ENCODE measurements around the gene YWHAG.
A peak's percentile ranks its signal among the peaks of the same experiment; 100 is the strongest.
"Not testable (repeated sequence)": the region's sequence is repeated elsewhere in the genome, so short reads cannot be mapped to it uniquely, and the experiment has no call there.

Gene YWHAG

DNA sequence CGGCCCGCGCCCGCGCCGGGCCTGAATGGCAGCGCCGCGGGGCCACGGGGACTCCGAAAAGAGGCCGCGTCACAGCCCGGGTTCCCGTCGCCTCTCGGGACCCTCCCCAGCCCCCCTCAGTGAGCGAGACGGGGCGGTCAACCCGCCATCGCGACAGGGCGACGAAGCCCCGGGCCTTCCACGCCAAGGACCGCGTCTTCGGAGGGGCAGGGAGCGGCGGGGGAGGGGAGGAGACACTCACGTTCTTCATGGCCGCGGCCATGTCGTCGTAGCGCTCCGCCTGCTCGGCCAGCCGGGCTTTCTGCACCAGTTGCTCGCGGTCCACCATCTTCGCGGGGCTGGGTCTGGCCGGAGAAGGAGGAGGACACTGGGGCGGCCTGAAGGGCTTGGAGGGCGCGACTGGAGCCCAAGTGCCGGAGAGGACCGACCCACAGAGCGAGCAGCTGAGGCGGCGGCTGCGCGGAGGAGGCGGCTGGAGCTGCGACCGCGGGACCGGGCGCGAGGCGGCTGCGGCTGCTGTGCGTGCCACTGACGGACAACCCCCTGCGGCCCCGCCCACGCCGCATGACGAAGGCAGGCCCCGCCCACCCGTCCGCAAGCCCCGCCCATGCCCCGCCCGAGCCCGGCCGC, at the start of gene YWHAG:
TSS of gene YWHAG (minus strand) at position 511 of the 630 bp plus-strand sequence. CDS start at position 328, 183 bp downstream.
- peaks cover 38% of the 10 kb centered on the region for H3K36me3 ChIP-seq (ENCODE audit: insufficient read depth, low read depth, low read length)
- no peaks in the 10 kb centered on the region for H3K9me3 ChIP-seq (ENCODE audit: insufficient read depth, low read depth, low read length)
- H3K27me3 ChIP-seq (ENCODE audit: insufficient read depth, low read length): no peaks in the 10 kb centered on the region
- H3K4me3 ChIP-seq (ENCODE audit: low read length): peak within 1 kb of the TSS; percentile 92
- H3K4me1 ChIP-seq (ENCODE audit: insufficient read depth, low read length): peaks cover 28% of the 10 kb centered on the region
- peak within 1 kb of the TSS; percentile 96 for H3K9ac ChIP-seq (ENCODE audit: low read depth, low read length)
- H3K27ac ChIP-seq (ENCODE audit: low read length): peak within 1 kb of the TSS; percentile 90

DNA sequence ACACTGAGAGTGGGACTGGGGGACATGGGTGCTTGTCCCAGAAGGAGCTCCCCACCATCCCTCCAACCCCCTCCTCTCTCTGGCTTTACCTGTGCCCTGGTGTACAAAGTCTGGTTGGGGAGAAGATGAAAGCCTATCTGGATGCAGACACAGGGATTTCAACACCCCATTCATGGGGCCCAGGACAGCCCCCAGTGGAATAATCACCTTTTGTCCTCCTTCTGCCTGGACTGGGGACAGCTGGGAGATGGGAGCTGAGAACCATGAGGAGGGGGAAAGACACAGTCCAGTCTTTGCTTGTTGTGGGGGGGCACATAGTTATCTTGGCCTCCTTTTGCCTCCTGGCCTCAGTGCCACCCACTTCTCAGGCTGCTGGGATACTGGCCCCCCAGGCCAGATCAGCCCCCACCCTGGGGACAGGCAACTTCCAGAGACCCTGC, 49.4 kb upstream of the YWHAG start:
- Histone ChIP-seq H3K27ac (ENCODE audit: low read length) (no peak overlapping the region), H3K9me3 (ENCODE audit: insufficient read depth, low read depth, low read length) (no peaks in the 10 kb centered on the region), H3K27me3 (ENCODE audit: insufficient read depth, low read length) (no peaks in the 10 kb centered on the region), H3K4me3 (ENCODE audit: low read length) (no peak overlapping the region), H3K9ac (ENCODE audit: low read depth, low read length) (no peak overlapping the region), H3K36me3 (ENCODE audit: insufficient read depth, low read depth, low read length) (no peaks in the 10 kb centered on the region), H3K4me1 (ENCODE audit: insufficient read depth, low read length) (no peaks in the 10 kb centered on the region; the same call in 1 of the 2 replicates)

DNA sequence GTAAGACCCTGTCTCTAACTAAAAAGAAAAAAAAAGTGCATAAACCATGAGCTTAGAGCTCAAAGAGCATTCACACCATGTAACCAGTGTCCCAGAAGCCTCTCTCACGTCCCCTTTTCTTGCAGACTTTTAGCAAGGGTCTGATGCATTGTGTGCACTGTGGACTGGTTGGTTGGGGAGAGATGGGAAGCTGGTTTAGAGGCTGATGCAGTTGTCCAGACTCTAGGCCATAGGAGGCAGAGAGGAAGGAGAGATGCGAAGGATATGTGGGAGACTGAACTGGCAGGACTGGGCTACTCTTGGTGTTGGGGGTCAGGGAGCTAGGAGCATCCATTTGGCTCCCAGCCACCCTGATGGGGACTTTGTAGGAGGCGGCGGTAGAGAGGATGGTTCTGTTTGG, 48.9 kb upstream of the YWHAG start:
- Histone ChIP-seq H3K27me3 (ENCODE audit: insufficient read depth, low read length) (no peaks in the 10 kb centered on the region), H3K36me3 (ENCODE audit: insufficient read depth, low read depth, low read length) (no peaks in the 10 kb centered on the region), H3K27ac (ENCODE audit: low read length) (no peak overlapping the region), H3K9me3 (ENCODE audit: insufficient read depth, low read depth, low read length) (no peaks in the 10 kb centered on the region), H3K4me1 (ENCODE audit: insufficient read depth, low read length) (no peaks in the 10 kb centered on the region; the same call in 1 of the 2 replicates), H3K9ac (ENCODE audit: low read depth, low read length) (no peak overlapping the region), H3K4me3 (ENCODE audit: low read length) (no peak overlapping the region)

DNA sequence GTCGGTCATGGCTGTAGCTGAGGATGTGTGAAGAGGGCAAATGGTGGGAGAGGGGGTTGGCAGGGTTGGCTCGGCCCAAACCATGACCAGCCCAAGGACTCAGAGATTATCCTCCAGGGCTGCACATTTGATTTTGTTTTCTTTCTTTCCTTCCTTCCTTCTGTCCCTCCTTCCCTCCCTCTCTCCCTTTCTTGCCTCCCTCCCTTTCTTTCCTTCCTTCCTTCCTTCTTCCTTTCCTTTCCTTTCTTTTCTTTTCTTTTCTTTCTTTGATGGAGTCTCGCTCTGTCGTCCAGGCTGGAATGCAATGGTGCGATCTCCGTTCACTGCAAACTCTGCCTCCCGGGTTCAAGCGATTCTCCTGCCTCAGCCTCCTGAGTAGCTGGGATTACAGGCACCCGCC, 46.9 kb upstream of the YWHAG start:
- Histone ChIP-seq H3K27me3 (ENCODE audit: insufficient read depth, low read length) (no peaks in the 10 kb centered on the region), H3K27ac (ENCODE audit: low read length) (no peak overlapping the region), H3K36me3 (ENCODE audit: insufficient read depth, low read depth, low read length) (no peaks in the 10 kb centered on the region), H3K4me3 (ENCODE audit: low read length) (no peak overlapping the region), H3K9ac (ENCODE audit: low read depth, low read length) (no peak overlapping the region), H3K4me1 (ENCODE audit: insufficient read depth, low read length) (no peaks in the 10 kb centered on the region; the same call in 1 of the 2 replicates), H3K9me3 (ENCODE audit: insufficient read depth, low read depth, low read length) (no peaks in the 10 kb centered on the region)

DNA sequence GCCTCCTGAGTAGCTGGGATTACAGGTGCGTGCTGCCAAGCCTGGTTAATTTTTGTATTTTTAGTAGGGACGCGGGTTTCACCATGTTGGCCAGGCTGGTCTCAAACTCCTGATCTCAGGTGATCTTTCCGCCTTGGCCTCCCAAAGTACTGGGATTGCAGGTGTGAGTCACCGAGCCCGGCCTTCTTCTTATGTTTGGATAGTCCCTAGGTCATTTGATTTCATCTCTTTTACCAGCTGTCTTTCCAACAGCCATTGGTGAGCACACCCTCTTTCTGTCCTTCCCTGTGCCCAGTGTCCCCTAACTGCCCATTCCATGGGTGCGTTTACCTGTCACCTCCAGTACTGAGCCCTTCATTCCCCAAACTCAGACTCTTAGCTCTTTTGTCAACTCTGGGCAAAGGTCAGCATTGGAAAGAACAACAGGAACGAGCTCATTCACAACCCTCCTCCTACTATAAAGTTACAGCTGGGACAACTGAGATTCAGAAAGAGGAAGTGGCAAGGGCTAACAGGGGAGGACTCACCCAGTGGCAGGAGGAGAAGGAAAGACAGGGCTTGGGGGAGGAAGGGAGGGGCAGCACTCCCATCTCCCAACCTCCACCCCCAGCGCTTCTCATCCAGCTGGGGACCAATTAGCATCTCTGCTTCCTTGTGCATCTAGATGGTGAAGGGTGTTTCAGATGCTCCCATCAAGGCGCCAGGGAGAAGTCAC, 45.1 kb upstream of the YWHAG start:
- no peaks in the 10 kb centered on the region for H3K9me3 ChIP-seq (ENCODE audit: insufficient read depth, low read depth, low read length)
- no peak overlapping the region for H3K27ac ChIP-seq (ENCODE audit: low read length)
- no peaks in the 10 kb centered on the region for H3K36me3 ChIP-seq (ENCODE audit: insufficient read depth, low read depth, low read length)
- H3K27me3 ChIP-seq (ENCODE audit: insufficient read depth, low read length): no peaks in the 10 kb centered on the region
- H3K4me3 ChIP-seq (ENCODE audit: low read length): no peak overlapping the region
- H3K9ac ChIP-seq (ENCODE audit: low read depth, low read length): no peak overlapping the region
- H3K4me1 ChIP-seq (ENCODE audit: insufficient read depth, low read length): no peaks in the 10 kb centered on the region

DNA sequence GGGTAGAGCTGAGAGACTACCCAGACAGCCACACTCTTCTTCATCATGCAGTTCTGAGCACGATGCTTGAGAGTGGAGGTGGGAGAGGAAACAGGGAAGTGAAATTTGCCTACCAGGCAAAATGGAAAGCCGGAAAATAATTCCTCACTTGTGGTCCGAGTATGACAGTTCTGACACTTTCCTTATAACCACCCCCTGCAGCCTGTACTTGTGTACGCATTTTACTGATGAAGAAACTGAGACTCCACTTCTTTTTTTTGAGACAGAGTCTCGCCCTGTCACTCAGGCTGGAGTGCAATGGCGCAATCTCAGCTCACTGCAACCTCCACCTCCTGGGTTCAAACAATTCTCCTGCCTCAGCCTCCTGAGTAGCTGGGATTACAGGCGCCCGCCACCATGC, 44.3 kb upstream of the YWHAG start:
- not testable (repeated sequence) for H3K36me3 ChIP-seq (ENCODE audit: insufficient read depth, low read depth, low read length); H3K27me3 ChIP-seq (ENCODE audit: insufficient read depth, low read length); H3K9me3 ChIP-seq (ENCODE audit: insufficient read depth, low read depth, low read length); H3K27ac ChIP-seq (ENCODE audit: low read length); H3K9ac ChIP-seq (ENCODE audit: low read depth, low read length); H3K4me1 ChIP-seq (ENCODE audit: insufficient read depth, low read length); H3K4me3 ChIP-seq (ENCODE audit: low read length)

DNA sequence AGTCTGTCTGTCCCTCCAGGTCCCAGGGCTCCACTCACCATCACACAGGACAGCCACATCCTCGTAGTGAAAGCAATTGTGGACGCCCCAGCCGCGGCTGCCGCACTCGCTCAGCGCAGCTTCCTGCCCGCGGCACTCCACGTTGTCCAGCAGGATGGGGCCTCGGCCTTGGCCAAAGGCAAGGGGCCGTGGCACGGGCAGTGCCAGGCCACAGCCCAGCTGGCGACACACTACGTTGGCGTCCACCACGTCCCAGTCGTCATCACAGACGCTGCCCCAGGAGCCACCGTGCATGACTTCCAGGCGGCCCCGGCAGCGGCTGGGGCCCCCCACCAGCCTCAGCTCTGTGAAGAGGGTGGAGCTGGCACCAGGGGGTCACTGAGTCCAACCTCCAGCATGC, 41.5 kb upstream of the YWHAG start:
- no peak overlapping the region for H3K4me3 ChIP-seq (ENCODE audit: low read length)
- no peak overlapping the region for H3K27ac ChIP-seq (ENCODE audit: low read length)
- no peaks in the 10 kb centered on the region for H3K9me3 ChIP-seq (ENCODE audit: insufficient read depth, low read depth, low read length)
- peaks cover 7% of the 10 kb centered on the region for H3K27me3 ChIP-seq (ENCODE audit: insufficient read depth, low read length)
- no peaks in the 10 kb centered on the region for H3K36me3 ChIP-seq (ENCODE audit: insufficient read depth, low read depth, low read length)
- no peaks in the 10 kb centered on the region; the same call in 1 of the 2 replicates for H3K4me1 ChIP-seq (ENCODE audit: insufficient read depth, low read length)
- no peak overlapping the region for H3K9ac ChIP-seq (ENCODE audit: low read depth, low read length)

DNA sequence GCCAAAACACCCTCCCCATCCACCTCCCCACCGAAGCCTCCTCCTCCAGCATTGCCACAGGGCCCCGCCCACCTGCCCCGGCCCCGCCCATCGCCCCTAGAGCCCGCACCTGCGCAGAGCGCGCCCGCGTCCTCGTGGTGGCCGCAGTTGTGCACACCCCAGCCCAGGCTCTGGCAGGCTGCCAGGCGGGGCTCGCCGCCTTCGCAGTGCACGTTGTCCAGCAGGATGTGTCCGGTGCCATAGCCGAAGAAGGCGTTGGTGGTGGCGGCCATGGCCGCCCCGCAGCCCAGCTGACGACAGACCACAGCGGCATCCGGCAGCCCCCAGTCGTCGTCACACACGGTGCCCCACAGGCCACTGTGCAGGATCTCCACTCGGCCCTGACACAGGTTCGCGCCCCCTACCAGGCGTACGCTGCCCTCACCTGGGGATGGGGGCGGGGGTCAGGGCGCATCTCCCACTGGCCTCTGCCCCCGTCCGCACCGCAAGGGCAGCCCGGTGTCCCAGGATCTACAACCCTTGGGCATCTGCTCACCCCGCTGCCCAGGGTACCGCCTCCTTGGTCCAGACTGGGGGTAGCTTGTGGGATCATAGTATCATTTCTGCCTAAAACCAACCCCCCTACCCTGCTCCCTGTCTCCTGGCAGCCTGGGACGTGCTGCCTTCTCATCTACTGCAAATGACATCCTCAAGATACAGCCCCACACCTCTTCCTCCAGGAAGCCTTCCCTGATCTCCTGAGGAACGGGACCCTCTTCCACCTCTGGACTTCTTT, 38.8 kb upstream of the YWHAG start:
- Histone ChIP-seq H3K27me3 (ENCODE audit: insufficient read depth, low read length) (peaks cover 7% of the 10 kb centered on the region), H3K9ac (ENCODE audit: low read depth, low read length) (no peak overlapping the region), H3K4me3 (ENCODE audit: low read length) (no peak overlapping the region), H3K9me3 (ENCODE audit: insufficient read depth, low read depth, low read length) (no peaks in the 10 kb centered on the region), H3K4me1 (ENCODE audit: insufficient read depth, low read length) (no peaks in the 10 kb centered on the region; the same call in 1 of the 2 replicates), H3K27ac (ENCODE audit: low read length) (no peak overlapping the region), H3K36me3 (ENCODE audit: insufficient read depth, low read depth, low read length) (no peaks in the 10 kb centered on the region)

DNA sequence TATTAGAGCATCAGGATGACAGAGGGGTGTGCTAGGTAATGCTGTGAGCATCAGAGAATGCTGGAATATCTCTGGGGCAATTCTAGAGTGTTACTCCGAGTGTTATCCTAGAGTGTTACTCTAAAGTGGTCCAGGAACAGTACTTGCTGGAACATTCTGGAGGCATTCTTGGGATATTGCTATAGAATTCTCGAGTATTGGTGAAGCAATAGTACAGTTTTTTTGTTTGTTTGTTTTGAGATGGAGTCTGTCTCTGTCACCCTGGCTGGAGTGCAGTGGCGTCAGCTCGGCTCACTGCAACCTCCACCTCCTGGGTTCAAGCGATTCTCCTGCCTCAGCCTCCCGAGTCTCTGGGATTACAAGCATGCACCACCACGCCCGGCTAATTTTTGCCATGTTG, 38.1 kb upstream of the YWHAG start:
- no peaks in the 10 kb centered on the region for H3K9me3 ChIP-seq (ENCODE audit: insufficient read depth, low read depth, low read length)
- H3K9ac ChIP-seq (ENCODE audit: low read depth, low read length): no peak overlapping the region
- H3K27me3 ChIP-seq (ENCODE audit: insufficient read depth, low read length): peaks cover 7% of the 10 kb centered on the region
- no peak overlapping the region for H3K27ac ChIP-seq (ENCODE audit: low read length)
- H3K36me3 ChIP-seq (ENCODE audit: insufficient read depth, low read depth, low read length): no peaks in the 10 kb centered on the region
- H3K4me1 ChIP-seq (ENCODE audit: insufficient read depth, low read length): no peaks in the 10 kb centered on the region; the same call in 1 of the 2 replicates
- no peak overlapping the region for H3K4me3 ChIP-seq (ENCODE audit: low read length)

DNA sequence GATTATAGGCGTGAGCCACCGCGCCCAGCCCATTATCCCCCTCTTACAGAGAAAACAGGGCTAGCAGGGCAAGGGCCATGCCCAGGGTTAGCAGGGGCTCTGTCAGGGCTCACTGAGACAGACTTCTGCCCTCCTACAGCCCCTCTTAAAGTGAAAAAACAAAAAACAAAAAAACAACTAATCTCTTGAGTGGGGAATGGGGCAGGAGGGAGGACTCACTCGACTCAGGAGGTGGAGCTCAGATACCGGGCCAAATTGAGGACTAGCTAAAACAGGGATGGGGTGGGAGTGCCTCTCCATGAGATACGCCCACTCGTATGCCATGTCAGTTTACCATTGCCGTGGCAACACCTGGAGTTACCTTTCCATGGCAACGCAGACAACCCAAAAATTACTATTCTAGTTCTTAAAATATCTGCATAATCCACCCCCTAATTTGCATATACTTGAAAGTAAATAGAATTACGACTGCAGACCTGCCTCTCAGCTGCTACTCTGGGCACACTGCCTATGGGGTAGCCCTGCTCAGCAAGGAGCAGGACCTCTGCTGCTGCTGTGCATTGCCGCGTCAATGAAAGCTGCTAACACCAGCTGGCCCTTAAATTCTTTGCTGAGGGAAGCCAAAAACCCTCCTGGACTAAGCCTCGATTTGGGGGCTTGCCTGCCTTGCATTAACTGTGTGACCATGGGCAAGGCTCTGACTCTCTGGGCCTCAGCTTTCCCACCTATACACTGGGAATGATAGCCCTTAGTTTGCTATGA, 37.4 kb upstream of the YWHAG start:
- Histone ChIP-seq H3K4me1 (ENCODE audit: insufficient read depth, low read length) (no peaks in the 10 kb centered on the region; the same call in 1 of the 2 replicates), H3K9ac (ENCODE audit: low read depth, low read length) (no peak overlapping the region), H3K36me3 (ENCODE audit: insufficient read depth, low read depth, low read length) (no peaks in the 10 kb centered on the region), H3K27ac (ENCODE audit: low read length) (no peak overlapping the region), H3K4me3 (ENCODE audit: low read length) (no peak overlapping the region), H3K27me3 (ENCODE audit: insufficient read depth, low read length) (peaks cover 7% of the 10 kb centered on the region), H3K9me3 (ENCODE audit: insufficient read depth, low read depth, low read length) (no peaks in the 10 kb centered on the region)

DNA sequence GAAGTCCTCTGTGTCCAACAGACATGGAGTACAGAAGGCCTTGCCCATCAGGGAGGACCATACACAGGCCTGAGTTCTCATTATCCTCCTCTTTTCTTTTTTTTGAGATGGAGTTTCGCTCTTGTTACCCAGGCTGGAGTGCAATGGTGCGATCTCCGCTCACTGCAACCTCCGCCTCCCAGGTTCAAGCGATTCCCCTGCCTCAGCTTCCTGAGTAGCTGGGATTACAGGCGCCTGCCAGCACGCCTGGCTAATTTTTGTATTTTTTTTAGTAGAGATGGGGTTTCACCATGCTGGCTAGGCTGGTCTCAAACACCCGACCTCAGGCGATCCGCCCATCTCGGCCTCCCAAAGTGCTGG, 36.8 kb upstream of the YWHAG start:
- not testable (repeated sequence) for H3K9me3 ChIP-seq (ENCODE audit: insufficient read depth, low read depth, low read length); H3K27me3 ChIP-seq (ENCODE audit: insufficient read depth, low read length); H3K36me3 ChIP-seq (ENCODE audit: insufficient read depth, low read depth, low read length); H3K9ac ChIP-seq (ENCODE audit: low read depth, low read length); H3K4me3 ChIP-seq (ENCODE audit: low read length); H3K27ac ChIP-seq (ENCODE audit: low read length); H3K4me1 ChIP-seq (ENCODE audit: insufficient read depth, low read length)

All from iPS-20b (cell line).